NCI-H345 (cell line): ENCODE results near the gene HOXA5.

Source experiments
- DNase-seq: peaks from one replicate; lab custom pipeline; 2025; lab: John Stamatoyannopoulos, UW

The HOXA5 gene

GRCh38 chr7:27117887-27118491 lies 25.5 kb downstream of the HOXA5 start:
- no peak for DNase-seq

DNA sequence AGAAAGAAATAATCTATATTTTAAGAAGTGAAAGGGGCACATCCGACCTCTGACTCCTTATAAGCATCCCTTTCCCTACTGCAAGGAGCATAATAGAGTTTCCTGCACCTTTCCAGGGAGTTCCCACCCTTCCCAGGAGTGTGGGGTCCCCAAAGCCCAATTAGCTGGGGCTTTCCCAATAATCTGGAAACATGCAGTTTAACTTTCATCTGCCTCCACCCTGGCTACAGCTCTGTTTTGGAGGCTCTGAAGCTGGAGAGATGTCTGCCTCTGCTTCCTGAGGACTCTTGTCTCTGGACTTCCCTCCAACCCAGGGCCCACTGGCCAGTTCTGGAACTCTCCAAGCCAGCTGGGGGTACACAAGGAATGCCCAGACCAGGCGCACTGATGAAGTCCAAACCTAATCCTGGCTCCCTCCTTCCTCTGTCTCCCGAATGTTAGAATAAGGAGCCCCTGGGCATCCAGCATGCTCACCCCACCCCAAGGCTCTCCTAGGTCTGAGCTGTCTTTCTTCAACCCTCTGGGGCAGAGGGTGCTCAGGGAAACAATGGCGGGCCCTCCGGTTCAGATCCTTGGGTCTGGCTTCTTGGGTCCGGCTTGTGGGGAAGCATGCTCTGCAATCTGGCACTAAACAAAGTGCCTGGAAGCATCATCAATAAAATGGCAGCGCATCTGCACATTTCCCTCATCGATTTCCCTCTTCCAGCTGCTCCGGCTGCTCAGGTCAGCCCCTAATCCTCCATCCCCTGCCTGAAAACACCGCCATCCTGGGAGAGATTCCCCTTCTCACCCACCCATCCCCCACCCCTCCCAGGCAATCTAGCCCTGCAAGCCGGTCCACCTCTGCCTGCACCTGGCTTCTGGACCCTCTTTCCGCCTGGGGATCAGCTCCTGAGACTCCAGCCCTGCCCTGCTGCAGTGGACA lies 26.3 kb downstream of the HOXA5 start:
- no peak for DNase-seq

- DNase-seq: no peak
These were observed 27.2 kb downstream of the HOXA5 start for GRCh38 chr7:27116031-27116961.

GRCh38 chr7:27115221-27116026 lies 28.1 kb downstream of the HOXA5 start:
- no peak for DNase-seq

DNA sequence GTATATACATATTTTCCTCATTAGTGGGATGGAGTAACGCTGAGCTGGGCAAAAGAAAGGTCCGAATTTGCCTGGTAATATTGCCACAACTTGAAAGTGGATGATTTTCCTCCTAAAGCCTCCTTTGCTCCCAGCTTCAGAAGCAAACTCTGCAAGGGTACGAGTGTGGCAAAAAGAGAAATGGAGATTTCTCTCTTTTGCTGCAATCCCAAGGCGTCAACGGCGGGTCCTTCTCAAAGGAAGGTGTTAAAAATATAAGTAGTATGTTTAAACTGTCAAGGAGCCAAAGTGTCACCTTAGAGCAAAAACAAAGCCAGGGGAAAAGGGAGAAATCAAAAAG lies 28.6 kb downstream of the HOXA5 start:
- DNase-seq: no peak

GRCh38 chr7:27113991-27114769 lies 29.3 kb downstream of the HOXA5 start:
- DNase-seq: no peak

DNA sequence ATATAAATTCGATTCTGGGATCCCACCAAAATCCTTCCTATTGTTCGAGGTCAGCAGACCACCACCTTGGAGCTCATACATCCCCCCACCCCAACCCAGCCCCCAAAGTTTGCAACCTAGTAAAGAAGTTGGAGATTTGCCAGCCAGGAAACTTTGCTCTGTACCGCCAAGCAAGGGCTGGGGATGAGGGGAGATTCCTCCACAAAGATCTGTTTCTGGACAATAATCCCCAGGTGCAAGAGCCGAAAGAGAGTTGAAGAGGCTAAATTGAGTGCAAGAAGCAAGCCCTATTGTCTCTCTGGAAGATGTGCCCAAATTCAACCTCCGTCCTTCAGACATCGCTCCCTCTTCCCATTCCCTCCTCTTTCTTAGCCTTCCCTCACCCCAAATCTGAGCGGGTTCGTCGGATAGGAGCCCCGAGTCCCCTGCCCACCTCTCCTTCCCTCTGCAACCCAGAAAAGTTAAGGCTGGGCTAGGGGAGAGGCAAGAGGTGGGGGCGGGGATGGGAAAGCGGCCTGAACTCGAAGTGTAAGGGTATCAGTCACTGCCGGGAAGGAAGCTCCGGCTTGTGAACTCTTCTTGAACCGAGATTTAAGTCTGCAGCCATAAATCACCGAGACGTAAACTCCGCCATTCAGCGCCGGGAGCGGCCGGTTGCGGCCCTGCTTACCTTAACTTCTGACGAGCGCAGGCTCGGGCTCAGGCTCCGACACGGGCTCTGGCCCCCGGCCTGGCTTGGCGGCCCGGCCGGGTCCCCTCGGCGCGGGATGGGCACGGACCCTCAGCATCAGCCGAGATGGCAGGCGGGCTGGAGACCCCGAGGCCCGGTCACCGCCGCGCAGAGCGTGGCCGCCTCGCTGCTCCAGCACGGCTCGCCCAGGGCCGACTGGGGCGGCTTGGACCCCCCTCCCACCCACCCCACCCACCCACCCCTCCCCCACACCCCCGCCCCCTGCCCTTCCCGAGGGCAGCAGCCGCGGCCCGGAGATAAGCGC lies 30.2 kb downstream of the HOXA5 start:
- no peak for DNase-seq

GRCh38 chr7:27112361-27112760 lies 31.1 kb downstream of the HOXA5 start:
- no peak for DNase-seq

GRCh38 chr7:27111751-27112277 lies 31.7 kb downstream of the HOXA5 start:
- no peak for DNase-seq

DNA sequence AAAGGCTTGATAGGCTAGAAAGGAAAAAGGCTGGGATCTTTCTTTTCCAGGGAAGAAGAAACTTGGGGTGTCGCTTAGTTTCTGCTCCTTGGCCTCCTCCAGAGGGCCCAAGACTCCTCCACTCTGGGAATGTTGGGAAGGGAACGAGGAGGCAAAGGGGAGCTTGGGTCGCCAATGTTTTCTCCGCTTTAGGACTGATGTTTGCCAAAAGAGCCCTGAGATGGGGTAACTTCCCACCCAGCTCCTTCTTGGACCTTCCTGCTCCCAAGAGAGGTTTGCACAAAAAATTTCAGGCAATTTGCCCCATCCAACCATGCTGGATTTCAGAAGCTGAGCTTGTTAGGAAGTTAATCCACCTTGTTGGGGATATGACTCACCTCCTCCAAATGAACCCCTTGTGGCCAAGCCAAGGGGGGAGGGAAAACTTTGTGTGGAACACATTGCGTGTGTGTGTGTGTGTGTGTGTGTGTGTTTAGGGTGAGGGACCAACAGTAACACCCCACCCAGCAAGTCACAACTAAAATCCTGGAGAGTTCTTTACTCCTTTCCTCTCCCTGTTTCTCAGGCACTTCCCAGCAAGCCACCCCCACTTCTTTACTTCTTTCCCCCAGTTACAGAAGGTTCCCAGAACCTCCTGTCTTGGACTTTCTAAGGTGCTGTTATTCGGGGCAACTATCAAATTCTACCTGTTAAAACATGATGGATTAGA lies 32.3 kb downstream of the HOXA5 start:
- no peak for DNase-seq

DNA sequence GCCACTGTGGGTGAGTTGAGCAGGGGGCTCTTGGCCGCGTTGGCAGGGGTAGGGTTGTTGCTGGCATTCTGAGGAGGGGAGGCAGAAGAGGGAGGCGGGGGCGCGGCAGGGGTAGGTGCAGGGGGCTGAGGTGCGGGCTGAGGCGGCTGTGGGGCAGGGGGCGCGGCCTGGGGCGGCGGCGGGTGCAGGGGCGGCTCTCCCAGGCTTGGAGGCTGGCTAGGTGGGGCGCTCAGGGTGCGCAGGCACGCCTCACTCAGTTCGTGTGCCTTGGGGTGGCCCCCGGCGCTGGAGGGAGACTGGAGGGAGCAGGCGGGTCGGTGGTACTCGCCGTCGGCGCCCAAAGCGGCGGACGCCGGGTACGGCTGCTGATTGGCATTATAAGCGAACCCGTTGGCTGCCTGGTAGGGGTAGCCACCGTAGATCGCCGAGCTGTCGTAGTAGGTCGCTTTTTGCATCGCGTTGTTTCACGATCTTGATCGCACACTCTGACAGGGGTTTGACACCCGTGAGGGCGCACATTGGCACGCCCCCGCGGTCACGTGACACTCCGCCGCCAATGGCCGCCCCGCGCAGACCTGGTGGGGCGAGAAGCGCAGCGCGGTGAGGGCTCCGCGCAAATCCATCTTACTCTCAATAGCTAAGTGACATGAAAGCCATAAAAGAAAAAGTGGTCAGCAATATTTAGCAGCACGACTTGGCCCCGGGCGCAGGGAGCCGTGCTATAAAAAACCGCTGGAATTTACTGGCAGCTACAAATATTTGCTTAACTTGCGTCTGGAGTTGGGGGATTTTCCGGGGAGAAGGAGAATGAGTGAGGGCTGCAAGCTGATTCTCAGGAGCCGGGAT lies 33.1 kb downstream of the HOXA5 start:
- no peak for DNase-seq

- DNase-seq: no peak
These were observed 33.9 kb downstream of the HOXA5 start for GRCh38 chr7:27109466-27110185.

DNA sequence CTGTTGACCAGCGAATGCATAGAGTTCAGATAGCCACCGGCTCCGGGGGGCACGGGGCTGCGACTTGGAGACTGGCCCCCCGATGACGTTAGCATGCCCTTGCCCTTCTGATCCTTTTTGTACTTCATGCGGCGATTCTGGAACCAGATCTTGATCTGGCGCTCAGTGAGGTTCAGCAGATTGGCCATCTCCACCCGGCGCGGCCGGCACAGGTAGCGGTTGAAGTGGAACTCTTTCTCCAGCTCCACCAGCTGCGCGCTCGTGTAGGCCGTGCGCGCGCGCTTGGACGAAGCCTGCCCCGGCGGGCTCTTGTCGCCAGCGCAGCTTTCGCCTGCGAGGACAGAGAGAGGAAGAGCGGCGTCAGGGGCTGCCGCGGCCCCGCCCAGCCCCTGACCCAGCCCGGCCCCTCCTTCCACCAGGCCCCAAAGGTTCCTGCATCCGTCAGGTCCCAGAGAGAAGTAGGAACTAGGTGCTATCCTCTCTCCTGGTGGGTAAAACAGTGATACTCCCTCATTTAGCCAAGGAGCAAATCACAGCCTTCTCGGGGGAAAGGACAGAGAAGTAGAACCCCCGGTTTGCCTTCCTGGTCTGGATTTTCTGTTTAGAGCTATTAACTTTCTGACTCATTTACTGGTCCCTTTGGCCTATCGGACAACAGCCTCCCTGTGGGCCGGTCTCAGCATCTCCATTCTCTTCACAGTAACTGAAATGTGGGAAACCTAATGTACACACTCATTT lies 34.9 kb downstream of the HOXA5 start:
- no peak for DNase-seq

DNA sequence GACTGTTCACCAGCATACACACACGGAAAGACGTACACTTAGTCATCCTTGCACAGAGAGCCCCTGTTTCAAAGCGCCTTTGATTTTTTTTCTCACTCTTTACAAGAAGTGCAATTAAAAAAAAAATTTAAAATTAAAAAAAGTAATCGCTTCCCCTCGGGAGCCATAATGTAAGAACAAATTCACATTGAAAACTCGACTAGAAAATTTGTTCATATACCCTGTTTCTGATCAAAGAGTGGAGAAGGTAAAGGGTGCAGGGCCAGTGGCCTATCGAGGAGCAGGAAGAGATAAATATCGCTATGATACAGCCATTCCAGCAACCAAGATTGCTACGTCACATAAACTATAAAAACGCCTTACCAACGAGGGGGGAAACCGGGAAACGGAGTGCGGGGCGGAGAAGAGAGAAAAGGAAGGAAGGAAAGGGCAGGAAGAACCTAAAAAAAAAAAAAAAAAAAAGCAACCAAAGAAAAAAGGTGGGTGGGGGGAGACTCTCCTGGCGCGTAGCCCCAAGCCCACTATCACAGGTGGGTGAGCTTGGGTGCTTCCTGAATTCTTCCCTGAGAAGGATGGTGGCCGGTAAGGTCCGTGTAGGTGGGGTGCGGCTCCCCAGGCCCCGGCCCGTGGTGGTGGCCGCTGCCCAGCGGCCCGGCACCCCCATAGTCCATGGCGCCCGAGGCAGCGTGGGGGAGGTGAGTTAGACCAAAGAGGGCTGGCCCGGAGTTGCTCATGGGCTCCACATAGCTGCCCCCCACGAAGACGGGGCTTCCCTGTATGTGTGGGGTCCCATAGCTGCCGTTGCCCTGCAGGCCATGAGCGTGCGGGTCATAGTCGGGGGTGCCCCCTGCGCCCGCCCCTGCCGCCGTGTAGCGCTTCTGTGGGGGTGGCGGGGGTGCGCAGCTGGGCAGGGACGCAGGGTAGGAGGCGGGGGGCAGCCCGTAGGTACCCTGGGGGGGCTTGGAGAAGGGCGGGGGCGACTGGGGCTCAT lies 35.8 kb downstream of the HOXA5 start:
- no peak for DNase-seq

- no peak for DNase-seq
These were observed 36.6 kb downstream of the HOXA5 start for GRCh38 chr7:27106901-27107240.
